C4-2B (cell line): ENCODE results near the gene GABRB3.

Source experiments
- ZFX ChIP-seq: fragments of 450-650 bp; IDR thresholded peaks from 2 replicates; pipeline ENCODE4 v1.6.1; 2017
- TF ChIP-seq, protein P1 (sequence below): fragments of 450-650 bp; conservative IDR thresholded peaks from 2 replicates; pipeline ENCODE4 v1.5.1; 2017; ENCODE audit warnings: mild to moderate bottlenecking

DNA sequence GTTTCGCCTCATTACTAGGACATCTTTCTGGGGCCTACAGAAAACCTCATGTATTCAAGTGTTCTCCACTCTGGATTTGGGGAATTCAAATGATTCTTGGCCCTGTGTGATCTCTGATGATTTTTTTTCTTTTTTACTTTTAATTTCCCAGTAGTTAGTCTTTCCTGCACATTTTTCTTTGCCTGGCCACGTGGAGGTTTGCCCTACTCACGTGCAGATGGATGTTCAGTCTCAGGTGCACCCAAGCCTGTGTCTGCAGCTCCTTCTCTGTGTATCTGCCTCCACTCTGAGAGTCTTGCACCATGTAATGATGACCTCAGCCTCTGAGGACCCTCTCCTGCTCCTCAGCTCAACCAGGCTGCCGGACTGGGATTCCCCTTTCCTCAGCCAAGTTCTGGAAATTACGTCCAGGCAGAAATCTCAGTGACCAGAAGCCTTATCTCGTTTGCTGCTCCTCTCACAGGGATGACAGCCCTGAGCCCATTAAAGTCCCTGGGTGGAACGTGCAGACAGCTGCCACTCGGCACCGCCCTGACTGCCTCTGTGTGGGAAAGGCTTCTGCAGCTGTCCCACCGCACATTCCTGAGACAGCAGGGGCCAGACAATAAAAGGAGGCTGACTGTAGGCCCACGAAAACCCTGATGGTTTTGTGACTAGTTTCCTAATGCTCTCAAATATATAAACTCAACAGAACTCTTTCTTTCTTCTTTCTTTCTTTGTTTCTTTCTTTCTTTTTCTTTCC, 31.4 kb upstream of the GABRB3 start:
- TF ChIP-seq, protein P1, sequence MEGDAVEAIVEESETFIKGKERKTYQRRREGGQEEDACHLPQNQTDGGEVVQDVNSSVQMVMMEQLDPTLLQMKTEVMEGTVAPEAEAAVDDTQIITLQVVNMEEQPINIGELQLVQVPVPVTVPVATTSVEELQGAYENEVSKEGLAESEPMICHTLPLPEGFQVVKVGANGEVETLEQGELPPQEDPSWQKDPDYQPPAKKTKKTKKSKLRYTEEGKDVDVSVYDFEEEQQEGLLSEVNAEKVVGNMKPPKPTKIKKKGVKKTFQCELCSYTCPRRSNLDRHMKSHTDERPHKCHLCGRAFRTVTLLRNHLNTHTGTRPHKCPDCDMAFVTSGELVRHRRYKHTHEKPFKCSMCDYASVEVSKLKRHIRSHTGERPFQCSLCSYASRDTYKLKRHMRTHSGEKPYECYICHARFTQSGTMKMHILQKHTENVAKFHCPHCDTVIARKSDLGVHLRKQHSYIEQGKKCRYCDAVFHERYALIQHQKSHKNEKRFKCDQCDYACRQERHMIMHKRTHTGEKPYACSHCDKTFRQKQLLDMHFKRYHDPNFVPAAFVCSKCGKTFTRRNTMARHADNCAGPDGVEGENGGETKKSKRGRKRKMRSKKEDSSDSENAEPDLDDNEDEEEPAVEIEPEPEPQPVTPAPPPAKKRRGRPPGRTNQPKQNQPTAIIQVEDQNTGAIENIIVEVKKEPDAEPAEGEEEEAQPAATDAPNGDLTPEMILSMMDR: no peak
- no peak for TF ChIP-seq ZFX
